Measurements from ENCODE around the gene JPH2. TPM values are rescaled to one million over a fixed set of nuclear protein-coding genes. Genes with fewer than 3 reads are reported as not detected.

The JPH2 gene
- total and polyA plus RNA-seq, 4 donors: 0.09 to 1.3 (median 0.17) TPM; not detected in 1

GRCh38 chr20:44083220-44083933 lies 103.6 kb downstream of the JPH2 start:
- no peak overlapping the region for H3K9ac ChIP-seq (ENCODE audit: low read depth in 1 of 2, low read length in 2 of 2)
- no peaks in the 10 kb centered on the region for H3K27me3 ChIP-seq (ENCODE audit: control insufficient read depth in 4 of 4, insufficient read depth in 4 of 4, low read length in 3 of 4)
- H3K36me3 ChIP-seq (ENCODE audit: control insufficient read depth in 4 of 4, insufficient read depth in 3 of 4, low read depth in 1 of 4, low read length in 3 of 4): no peaks in the 10 kb centered on the region
- no peak for TF ChIP-seq HNF4G (IDR thresholded peaks at IDR 0.05)
- TF ChIP-seq FOXA2 (IDR thresholded peaks at IDR 0.05): no peak
- TF ChIP-seq RAD21 (IDR thresholded peaks at IDR 0.05): no peak
- TF ChIP-seq, protein P1, sequence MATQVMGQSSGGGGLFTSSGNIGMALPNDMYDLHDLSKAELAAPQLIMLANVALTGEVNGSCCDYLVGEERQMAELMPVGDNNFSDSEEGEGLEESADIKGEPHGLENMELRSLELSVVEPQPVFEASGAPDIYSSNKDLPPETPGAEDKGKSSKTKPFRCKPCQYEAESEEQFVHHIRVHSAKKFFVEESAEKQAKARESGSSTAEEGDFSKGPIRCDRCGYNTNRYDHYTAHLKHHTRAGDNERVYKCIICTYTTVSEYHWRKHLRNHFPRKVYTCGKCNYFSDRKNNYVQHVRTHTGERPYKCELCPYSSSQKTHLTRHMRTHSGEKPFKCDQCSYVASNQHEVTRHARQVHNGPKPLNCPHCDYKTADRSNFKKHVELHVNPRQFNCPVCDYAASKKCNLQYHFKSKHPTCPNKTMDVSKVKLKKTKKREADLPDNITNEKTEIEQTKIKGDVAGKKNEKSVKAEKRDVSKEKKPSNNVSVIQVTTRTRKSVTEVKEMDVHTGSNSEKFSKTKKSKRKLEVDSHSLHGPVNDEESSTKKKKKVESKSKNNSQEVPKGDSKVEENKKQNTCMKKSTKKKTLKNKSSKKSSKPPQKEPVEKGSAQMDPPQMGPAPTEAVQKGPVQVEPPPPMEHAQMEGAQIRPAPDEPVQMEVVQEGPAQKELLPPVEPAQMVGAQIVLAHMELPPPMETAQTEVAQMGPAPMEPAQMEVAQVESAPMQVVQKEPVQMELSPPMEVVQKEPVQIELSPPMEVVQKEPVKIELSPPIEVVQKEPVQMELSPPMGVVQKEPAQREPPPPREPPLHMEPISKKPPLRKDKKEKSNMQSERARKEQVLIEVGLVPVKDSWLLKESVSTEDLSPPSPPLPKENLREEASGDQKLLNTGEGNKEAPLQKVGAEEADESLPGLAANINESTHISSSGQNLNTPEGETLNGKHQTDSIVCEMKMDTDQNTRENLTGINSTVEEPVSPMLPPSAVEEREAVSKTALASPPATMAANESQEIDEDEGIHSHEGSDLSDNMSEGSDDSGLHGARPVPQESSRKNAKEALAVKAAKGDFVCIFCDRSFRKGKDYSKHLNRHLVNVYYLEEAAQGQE (IDR thresholded peaks at IDR 0.05): no peak
- TF ChIP-seq FOXA1 (IDR thresholded peaks at IDR 0.05): no peak
- no peak for TF ChIP-seq GABPA (IDR thresholded peaks at IDR 0.05 in 1 of 2, conservative IDR thresholded peaks at IDR 0.05 in 1 of 2)
- TF ChIP-seq TAF1 (conservative IDR thresholded peaks at IDR 0.05): no peak
- TF ChIP-seq JUND (IDR thresholded peaks at IDR 0.05): no peak
- no peak for TF ChIP-seq SP1 (IDR thresholded peaks at IDR 0.05)
- TF ChIP-seq YY1 (IDR thresholded peaks at IDR 0.05): no peak
- TF ChIP-seq, protein P2, sequence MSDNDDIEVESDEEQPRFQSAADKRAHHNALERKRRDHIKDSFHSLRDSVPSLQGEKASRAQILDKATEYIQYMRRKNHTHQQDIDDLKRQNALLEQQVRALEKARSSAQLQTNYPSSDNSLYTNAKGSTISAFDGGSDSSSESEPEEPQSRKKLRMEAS (IDR thresholded peaks at IDR 0.05): no peak
- TF ChIP-seq, protein P3, sequence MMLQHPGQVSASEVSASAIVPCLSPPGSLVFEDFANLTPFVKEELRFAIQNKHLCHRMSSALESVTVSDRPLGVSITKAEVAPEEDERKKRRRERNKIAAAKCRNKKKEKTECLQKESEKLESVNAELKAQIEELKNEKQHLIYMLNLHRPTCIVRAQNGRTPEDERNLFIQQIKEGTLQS (IDR thresholded peaks at IDR 0.05): no peak
- no peak for TF ChIP-seq CTCF (IDR thresholded peaks at IDR 0.05; ENCODE audit: low read depth, low read length, missing input control)
- no peak for TF ChIP-seq HNF4A (conservative IDR thresholded peaks at IDR 0.05)
- TF ChIP-seq, protein P4, sequence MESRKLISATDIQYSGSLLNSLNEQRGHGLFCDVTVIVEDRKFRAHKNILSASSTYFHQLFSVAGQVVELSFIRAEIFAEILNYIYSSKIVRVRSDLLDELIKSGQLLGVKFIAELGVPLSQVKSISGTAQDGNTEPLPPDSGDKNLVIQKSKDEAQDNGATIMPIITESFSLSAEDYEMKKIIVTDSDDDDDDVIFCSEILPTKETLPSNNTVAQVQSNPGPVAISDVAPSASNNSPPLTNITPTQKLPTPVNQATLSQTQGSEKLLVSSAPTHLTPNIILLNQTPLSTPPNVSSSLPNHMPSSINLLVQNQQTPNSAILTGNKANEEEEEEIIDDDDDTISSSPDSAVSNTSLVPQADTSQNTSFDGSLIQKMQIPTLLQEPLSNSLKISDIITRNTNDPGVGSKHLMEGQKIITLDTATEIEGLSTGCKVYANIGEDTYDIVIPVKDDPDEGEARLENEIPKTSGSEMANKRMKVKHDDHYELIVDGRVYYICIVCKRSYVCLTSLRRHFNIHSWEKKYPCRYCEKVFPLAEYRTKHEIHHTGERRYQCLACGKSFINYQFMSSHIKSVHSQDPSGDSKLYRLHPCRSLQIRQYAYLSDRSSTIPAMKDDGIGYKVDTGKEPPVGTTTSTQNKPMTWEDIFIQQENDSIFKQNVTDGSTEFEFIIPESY (IDR thresholded peaks at IDR 0.05): no peak
- no peak for TF ChIP-seq RXRA (IDR thresholded peaks at IDR 0.05)
- TF ChIP-seq NR2F2 (IDR thresholded peaks at IDR 0.05): no peak
- no peak for TF ChIP-seq EGR1 (IDR thresholded peaks at IDR 0.05; ENCODE audit: low read depth in 2 of 2)
- DNase-seq (ENCODE audit: low spot score): no peak
- no peaks in the 10 kb centered on the region for H3K9me3 ChIP-seq (ENCODE audit: control insufficient read depth in 4 of 4, low read length in 3 of 4)
- 88% methylated on average over 10 of the region's 10 CpGs for WGBS
- no peaks in the 10 kb centered on the region for H3K4me1 ChIP-seq (ENCODE audit: control insufficient read depth in 4 of 4, insufficient read depth in 4 of 4, low read length in 3 of 4)
- H3K27ac ChIP-seq (ENCODE audit: low read depth in 1 of 2, low read length in 2 of 2): no peak overlapping the region
- H3K4me3 ChIP-seq (ENCODE audit: low read depth in 1 of 3, low read length in 3 of 3): no peak overlapping the region
